ENCODE measurements around the gene TMEM250. TPM values are rescaled to one million over a fixed set of nuclear protein-coding genes. Genes with fewer than 3 reads are reported as not detected.

Gene TMEM250
- total and polyA plus RNA-seq, 9 of the 15 experiments (the other 6 are each of a cell fraction or from before 2014, with no cell fraction given) = 0.32 to 44.6 (median 12.2) TPM

GRCh38 chr9:136110082-136111061, 8.3 kb downstream of the TMEM250 start (continued):
- TF ChIP-seq ELF1 (tag; IDR thresholded peaks at IDR 0.05) (0 out of 2 replicates have a peak, but pooled peaks have one; percentile 28), TEAD1 (CRISPR knock-in tag; IDR thresholded peaks at IDR 0.05) (0 out of 4 replicates have a peak, but pooled peaks of 1 of the 2 experiments have one; percentile 18), PBX2 (CRISPR knock-in tag; IDR thresholded peaks at IDR 0.05; ENCODE audit: low read depth) (no peak), PBX2 (tag; conservative IDR thresholded peaks at IDR 0.05; ENCODE audit: low read depth) (no peak), REST (IDR thresholded peaks at IDR 0.05; ENCODE audit: borderline replicate concordance) (peak; percentile 39), REST (CRISPR knock-in tag; IDR thresholded peaks at IDR 0.05; ENCODE audit: low read depth) (no peak), NR4A1 (CRISPR knock-in tag; IDR thresholded peaks at IDR 0.05) (no peak), NR4A1 (tag; IDR thresholded peaks at IDR 0.05) (peak; percentile 48; the same call in 1 of the 2 replicates), STAT5B (CRISPR knock-in tag; IDR thresholded peaks at IDR 0.05) (no peak), SMARCB1 (IDR thresholded peaks at IDR 0.05; ENCODE audit: insufficient read length, low read depth) (no peak), ARID4B (CRISPR knock-in tag; IDR thresholded peaks at IDR 0.05) (no peak)
